ENCODE results near the gene HHIP.

Gene HHIP

DNA sequence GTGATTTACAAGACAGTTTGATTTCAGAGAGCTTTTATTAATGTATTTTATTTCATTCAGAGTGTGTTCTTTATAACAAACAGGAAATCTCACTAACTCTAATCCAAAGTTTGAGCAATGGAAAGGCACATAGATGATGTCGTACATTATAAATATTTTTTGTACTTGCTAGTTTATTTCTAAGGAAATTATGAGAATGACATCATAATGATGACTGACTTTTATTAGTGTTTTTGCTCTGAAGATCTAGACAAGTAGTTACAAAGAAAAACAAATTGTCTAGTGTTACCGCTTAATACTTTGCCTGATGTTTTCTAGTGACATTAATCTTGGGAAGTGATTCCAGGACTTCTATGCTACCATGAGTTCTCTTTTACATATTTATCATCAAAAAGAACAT, 43.2 kb downstream of the HHIP start:
- TF ChIP-seq, protein P1, sequence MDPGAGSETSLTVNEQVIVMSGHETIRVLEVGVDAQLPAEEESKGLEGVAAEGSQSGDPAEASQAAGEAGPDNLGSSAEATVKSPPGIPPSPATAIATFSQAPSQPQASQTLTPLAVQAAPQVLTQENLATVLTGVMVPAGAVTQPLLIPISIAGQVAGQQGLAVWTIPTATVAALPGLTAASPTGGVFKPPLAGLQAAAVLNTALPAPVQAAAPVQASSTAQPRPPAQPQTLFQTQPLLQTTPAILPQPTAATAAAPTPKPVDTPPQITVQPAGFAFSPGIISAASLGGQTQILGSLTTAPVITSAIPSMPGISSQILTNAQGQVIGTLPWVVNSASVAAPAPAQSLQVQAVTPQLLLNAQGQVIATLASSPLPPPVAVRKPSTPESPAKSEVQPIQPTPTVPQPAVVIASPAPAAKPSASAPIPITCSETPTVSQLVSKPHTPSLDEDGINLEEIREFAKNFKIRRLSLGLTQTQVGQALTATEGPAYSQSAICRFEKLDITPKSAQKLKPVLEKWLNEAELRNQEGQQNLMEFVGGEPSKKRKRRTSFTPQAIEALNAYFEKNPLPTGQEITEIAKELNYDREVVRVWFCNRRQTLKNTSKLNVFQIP (CRISPR knock-in tag; IDR thresholded peaks at IDR 0.05; ENCODE audit: borderline replicate concordance, low read depth), result no peak
- TF ChIP-seq ZFP30 (CRISPR knock-in tag; IDR thresholded peaks at IDR 0.05), result no peak
- no peak for TF ChIP-seq OSR1 (CRISPR knock-in tag; IDR thresholded peaks at IDR 0.05)
- TF ChIP-seq, protein P2, sequence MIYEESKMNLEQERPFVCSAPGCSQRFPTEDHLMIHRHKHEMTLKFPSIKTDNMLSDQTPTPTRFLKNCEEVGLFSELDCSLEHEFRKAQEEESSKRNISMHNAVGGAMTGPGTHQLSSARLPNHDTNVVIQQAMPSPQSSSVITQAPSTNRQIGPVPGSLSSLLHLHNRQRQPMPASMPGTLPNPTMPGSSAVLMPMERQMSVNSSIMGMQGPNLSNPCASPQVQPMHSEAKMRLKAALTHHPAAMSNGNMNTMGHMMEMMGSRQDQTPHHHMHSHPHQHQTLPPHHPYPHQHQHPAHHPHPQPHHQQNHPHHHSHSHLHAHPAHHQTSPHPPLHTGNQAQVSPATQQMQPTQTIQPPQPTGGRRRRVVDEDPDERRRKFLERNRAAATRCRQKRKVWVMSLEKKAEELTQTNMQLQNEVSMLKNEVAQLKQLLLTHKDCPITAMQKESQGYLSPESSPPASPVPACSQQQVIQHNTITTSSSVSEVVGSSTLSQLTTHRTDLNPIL (CRISPR knock-in tag; IDR thresholded peaks at IDR 0.05; ENCODE audit: low read depth), result no peak
- no peak for TF ChIP-seq SNAI2 (CRISPR knock-in tag; IDR thresholded peaks at IDR 0.05)
- TF ChIP-seq ZNF565 (CRISPR knock-in tag; conservative IDR thresholded peaks at IDR 0.05; ENCODE audit: low read depth), result no peak
- TF ChIP-seq ZNF8 (CRISPR knock-in tag; IDR thresholded peaks at IDR 0.05), result no peak
- no peak for TF ChIP-seq PPARA (CRISPR knock-in tag; IDR thresholded peaks at IDR 0.05; ENCODE audit: borderline replicate concordance)
- TF ChIP-seq ZFP3 (CRISPR knock-in tag; IDR thresholded peaks at IDR 0.05), result no peak
- no peak for ATAC-seq

DNA sequence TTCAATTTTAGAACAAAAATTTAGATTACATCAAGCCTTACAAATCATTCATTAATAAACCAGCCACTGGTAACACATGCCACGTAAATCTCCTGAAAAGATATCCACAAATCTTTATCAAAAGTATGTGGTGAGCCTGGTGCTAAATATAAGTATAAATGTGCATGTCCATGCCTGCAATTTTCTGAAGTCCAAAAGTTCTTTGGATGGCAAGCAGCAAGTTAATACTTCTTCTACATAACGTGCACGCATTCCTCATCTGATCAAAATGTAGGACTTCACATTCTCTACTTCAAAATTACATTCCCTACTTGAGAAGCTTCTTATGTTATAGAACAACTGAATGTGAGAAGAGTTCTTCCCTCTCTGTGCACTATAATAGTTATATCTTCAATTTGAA, 49.8 kb downstream of the HHIP start:
- TF ChIP-seq ISL1 (CRISPR knock-in tag; IDR thresholded peaks at IDR 0.05) (no peak), CSDC2 (CRISPR knock-in tag; IDR thresholded peaks at IDR 0.05) (no peak), ZNF8 (CRISPR knock-in tag; IDR thresholded peaks at IDR 0.05) (no peak), ZNF565 (CRISPR knock-in tag; conservative IDR thresholded peaks at IDR 0.05; ENCODE audit: low read depth) (no peak), ZFP30 (CRISPR knock-in tag; IDR thresholded peaks at IDR 0.05) (no peak), TCF4 (CRISPR knock-in tag; IDR thresholded peaks at IDR 0.05; ENCODE audit: borderline replicate concordance) (no peak), PPARA (CRISPR knock-in tag; IDR thresholded peaks at IDR 0.05; ENCODE audit: borderline replicate concordance) (no peak), ZFP3 (CRISPR knock-in tag; IDR thresholded peaks at IDR 0.05) (no peak), RARB (CRISPR knock-in tag; IDR thresholded peaks at IDR 0.05) (no peak), ZNF70 (CRISPR knock-in tag; IDR thresholded peaks at IDR 0.05) (no peak), TOX (CRISPR knock-in tag; IDR thresholded peaks at IDR 0.05; ENCODE audit: borderline replicate concordance) (no peak), OSR1 (CRISPR knock-in tag; IDR thresholded peaks at IDR 0.05) (no peak), ARNTL (CRISPR knock-in tag; IDR thresholded peaks at IDR 0.05; ENCODE audit: borderline replicate concordance, low read depth) (no peak), ESRRG (CRISPR knock-in tag; IDR thresholded peaks at IDR 0.05) (no peak), GLIS3 (CRISPR knock-in tag; IDR thresholded peaks at IDR 0.05) (no peak)
- TF ChIP-seq, protein P3, sequence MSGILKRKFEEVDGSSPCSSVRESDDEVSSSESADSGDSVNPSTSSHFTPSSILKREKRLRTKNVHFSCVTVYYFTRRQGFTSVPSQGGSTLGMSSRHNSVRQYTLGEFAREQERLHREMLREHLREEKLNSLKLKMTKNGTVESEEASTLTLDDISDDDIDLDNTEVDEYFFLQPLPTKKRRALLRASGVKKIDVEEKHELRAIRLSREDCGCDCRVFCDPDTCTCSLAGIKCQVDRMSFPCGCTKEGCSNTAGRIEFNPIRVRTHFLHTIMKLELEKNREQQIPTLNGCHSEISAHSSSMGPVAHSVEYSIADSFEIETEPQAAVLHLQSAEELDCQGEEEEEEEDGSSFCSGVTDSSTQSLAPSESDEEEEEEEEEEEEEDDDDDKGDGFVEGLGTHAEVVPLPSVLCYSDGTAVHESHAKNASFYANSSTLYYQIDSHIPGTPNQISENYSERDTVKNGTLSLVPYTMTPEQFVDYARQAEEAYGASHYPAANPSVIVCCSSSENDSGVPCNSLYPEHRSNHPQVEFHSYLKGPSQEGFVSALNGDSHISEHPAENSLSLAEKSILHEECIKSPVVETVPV (CRISPR knock-in tag; IDR thresholded peaks at IDR 0.05), result no peak
- TF ChIP-seq, protein P1 (CRISPR knock-in tag; IDR thresholded peaks at IDR 0.05; ENCODE audit: borderline replicate concordance, low read depth), result no peak
- TF ChIP-seq, protein P4, sequence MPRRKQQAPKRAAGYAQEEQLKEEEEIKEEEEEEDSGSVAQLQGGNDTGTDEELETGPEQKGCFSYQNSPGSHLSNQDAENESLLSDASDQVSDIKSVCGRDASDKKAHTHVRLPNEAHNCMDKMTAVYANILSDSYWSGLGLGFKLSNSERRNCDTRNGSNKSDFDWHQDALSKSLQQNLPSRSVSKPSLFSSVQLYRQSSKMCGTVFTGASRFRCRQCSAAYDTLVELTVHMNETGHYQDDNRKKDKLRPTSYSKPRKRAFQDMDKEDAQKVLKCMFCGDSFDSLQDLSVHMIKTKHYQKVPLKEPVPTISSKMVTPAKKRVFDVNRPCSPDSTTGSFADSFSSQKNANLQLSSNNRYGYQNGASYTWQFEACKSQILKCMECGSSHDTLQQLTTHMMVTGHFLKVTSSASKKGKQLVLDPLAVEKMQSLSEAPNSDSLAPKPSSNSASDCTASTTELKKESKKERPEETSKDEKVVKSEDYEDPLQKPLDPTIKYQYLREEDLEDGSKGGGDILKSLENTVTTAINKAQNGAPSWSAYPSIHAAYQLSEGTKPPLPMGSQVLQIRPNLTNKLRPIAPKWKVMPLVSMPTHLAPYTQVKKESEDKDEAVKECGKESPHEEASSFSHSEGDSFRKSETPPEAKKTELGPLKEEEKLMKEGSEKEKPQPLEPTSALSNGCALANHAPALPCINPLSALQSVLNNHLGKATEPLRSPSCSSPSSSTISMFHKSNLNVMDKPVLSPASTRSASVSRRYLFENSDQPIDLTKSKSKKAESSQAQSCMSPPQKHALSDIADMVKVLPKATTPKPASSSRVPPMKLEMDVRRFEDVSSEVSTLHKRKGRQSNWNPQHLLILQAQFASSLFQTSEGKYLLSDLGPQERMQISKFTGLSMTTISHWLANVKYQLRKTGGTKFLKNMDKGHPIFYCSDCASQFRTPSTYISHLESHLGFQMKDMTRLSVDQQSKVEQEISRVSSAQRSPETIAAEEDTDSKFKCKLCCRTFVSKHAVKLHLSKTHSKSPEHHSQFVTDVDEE (CRISPR knock-in tag; IDR thresholded peaks at IDR 0.05), result no peak
- TF ChIP-seq, protein P5, sequence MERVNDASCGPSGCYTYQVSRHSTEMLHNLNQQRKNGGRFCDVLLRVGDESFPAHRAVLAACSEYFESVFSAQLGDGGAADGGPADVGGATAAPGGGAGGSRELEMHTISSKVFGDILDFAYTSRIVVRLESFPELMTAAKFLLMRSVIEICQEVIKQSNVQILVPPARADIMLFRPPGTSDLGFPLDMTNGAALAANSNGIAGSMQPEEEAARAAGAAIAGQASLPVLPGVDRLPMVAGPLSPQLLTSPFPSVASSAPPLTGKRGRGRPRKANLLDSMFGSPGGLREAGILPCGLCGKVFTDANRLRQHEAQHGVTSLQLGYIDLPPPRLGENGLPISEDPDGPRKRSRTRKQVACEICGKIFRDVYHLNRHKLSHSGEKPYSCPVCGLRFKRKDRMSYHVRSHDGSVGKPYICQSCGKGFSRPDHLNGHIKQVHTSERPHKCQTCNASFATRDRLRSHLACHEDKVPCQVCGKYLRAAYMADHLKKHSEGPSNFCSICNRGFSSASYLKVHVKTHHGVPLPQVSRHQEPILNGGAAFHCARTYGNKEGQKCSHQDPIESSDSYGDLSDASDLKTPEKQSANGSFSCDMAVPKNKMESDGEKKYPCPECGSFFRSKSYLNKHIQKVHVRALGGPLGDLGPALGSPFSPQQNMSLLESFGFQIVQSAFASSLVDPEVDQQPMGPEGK (CRISPR knock-in tag; IDR thresholded peaks at IDR 0.05; ENCODE audit: borderline replicate concordance), result no peak
- no peak for ATAC-seq
